Activated T-cell treated with anti-CD3 and anti-CD28 coated beads for 24 hours (primary cell): ENCODE data around the gene CAPN5.

ENCODE experiments used
- DNase-seq: peaks from one replicate; pipeline ENCODE4 v3.0.0-alpha.2; 2020; ENCODE audit warnings: low read depth

CAPN5 gene

DNA sequence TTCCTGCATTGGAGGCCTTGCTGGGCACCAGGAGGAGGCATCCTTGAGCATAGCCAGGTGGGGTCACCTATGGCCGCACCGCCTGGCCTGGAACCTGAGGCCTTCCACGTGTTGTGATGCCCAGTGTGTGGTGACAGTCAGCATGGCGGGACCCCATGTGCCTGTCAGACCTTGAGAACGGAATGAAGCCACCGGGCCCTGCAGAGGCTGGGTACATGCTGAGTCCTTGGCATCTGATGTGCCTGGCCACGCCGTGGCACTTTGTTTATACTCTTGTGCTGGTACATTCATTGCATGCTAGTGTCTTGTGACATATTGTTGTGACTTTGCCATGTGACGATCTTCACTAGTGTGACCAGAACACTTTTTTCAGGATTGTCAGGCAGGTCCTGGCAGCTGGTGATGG, 52.8 kb downstream of the CAPN5 start:
- DNase-seq, result no peak

DNA sequence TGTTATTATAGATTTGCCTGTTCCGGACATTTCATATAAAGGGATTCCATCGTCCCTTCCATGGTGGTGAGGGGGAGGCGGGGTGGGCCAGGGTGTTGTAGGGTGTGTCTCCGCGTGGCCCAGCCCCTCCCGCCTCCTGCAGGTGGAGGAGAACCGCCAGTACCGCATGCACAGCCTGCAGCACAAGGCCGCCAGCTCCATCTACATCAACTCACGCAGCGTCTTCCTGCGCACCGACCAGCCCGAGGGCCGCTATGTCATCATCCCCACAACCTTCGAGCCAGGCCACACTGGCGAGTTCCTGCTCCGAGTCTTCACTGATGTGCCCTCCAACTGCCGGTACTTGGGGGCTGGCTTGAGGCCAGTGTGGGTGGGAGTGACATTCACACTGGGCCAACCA, 53.8 kb downstream of the CAPN5 start:
- DNase-seq, result no peak

DNA sequence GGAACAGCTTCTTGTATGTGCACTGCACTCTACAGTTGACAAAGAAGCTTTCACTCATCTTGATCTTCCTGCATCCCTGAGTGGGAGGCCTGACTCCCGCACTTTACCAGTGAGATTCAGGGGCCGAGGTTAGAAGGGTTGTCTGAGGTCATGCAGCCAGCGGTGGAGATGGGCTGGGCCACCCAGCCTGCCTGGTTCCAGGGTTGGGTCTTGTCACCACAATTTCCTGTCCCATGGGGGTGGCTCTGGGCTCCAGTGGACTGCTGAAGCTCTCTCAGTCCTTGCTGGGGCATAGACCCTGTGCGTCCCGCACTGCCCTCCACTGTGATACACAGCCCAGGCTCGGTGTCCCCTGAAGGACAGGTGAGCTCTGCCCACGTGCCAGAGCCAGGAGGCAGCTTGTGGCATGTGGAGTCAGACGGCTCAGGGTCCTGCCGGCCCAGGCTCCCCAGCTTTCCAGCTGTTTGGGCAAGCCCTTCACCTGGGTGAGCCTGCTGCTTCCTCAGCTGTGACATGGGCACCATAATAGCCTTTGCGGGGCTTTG, 54.4 kb downstream of the CAPN5 start:
- DNase-seq, result no peak

DNA sequence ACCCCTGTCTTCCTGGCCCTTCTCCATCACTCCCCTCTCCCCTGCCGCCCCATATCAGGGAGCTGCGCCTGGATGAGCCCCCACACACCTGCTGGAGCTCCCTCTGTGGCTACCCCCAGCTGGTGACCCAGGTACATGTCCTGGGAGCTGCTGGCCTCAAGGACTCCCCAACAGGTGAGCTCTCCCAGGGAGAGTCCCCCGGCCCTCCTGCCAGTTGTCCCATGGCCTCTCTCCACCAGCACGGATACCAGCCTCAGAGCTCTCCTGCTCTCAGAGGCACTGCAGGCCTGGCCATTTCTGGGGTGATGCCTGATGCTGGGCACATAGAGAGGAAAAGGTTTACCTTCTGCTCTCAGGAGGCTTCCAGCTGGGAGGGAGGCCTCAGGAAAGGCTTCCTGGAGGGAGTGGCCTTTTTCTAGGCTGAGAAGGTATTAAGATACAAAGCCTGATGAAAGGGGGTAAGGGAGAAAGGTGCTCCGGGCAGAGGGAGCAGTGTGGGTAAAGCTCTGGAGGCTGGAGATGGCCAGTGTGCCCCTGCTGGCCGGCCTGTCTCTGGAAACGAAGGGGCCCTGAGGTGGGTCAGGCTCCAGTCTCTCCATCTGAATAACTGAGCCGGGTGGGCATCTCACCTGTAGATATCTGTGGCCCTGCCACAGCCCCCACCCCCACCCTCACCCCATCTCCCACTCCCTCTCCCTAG, 55.3 kb downstream of the CAPN5 start:
- no peak for DNase-seq

DNA sequence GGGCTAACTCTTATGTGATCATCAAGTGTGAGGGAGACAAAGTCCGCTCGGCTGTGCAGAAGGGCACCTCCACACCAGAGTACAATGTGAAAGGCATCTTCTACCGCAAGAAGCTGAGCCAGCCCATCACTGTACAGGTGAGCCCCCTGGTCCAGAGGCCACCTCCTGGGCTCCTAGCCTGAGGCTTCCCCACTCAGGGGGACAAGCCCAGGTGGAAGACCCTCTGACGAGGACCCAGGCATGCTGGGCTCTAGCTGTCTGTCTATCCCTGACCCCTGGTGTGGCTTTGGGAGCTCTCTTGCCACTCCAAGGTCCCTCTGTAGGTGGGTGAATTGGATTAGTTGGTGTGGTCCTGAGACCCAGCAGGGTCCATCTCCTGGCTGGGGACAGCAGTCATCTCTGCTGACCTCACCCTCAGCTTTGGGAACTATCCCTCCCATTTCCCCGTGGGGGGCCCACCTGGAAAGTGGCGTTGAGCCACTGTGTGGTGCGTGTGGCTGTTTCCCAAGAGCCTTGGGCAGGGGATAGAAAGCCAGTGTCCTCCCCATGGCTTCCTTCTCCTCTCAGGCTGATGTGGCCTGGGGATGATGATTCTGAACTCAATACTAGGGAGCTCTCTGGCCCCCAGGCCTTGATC, 55.9 kb downstream of the CAPN5 start:
- no peak for DNase-seq

DNA sequence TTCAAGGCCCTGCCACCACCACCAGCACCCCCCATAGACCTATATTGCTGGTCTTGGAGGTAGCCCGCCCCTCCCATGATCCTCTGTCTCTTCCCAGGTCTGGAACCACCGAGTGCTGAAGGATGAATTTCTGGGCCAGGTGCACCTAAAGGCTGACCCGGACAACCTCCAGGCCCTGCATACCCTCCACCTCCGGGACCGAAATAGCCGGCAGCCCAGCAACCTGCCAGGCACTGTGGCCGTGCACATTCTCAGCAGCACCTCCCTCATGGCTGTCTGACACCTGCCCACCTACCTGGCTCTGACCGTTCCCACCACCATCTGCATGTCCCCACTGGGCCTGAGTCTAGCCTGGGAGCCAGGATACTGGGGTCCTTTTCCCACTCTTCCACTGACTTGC, 56.8 kb downstream of the CAPN5 start:
- DNase-seq, result no peak

DNA sequence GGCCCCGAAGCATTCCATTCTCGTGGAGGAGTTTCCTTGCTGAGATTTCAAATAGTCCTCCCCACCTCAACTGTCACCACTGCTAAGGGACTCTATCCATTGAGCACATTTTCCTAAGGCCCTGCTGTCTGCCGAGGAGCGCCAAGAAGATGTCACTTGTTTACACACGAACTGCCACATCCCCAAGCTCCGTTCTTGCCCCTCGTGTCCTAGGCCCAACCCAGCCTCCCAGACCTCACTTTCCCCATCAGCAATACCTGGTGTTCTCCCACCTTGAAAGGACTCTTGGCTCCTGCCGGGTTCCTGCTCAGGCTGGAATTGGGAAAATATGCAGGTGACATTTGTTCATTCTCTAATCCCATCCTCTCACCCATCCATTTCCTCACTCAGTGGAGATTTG, 57.3 kb downstream of the CAPN5 start:
- DNase-seq, result no peak

DNA sequence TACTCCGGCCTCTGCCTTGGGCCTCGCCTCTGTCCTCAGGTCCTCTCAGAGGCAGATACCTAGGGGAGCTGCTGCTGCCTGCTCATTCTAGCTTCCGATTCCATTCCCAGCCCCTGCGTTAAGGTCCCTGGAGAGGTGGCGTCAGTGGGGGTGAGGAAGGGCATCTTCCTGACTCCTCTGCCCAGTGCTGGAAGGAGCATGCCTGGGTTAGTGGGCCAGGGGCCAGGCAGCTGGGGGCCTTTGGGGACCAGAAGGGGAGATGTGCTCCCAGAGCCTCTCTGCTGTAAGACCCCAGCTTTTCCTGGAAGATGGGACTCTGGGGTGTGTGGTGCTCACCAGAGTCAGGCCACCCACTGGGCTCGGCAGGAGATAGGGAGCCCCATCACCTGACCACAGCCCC, 57.7 kb downstream of the CAPN5 start:
- no peak for DNase-seq

DNA sequence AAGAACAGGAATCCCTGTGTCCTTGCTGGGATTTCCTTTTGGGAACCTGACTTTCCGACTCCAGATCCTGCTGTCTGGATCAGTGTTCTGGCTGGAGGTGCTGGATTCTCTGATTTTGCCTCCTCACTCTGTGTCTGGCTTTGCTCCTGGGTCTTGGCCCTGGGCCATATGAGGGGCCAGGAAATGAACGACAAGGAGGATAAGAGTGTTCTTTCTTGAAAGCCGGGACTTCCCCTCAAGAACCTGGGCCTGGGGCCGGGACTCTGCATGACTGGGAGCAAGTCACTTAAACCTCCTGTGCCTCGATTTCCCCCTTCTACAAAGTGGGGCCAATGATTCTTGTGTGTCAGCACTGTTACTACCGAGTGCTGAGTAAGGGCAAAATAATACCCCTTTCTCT, 58.4 kb downstream of the CAPN5 start:
- no peak for DNase-seq

DNA sequence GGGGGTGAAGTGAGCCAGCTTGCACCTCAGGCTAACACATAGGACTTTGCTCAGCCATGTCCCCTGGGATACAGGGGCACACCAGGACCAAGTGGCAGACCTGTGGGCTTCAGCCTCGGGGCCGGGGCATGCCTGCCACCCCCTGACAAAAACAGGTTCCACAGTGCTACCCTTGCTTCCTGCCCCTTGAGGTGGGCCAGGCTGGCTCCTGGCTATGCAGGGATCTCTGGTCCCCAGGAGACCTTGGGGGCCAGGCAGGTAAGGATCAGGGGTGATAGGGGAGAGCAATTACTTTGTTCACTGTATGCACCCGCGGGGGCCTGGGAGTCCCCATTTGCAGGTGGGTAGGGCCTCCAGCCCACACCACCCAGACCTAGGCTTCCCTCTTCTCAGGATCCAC, 58.9 kb downstream of the CAPN5 start:
- DNase-seq, result no peak

DNA sequence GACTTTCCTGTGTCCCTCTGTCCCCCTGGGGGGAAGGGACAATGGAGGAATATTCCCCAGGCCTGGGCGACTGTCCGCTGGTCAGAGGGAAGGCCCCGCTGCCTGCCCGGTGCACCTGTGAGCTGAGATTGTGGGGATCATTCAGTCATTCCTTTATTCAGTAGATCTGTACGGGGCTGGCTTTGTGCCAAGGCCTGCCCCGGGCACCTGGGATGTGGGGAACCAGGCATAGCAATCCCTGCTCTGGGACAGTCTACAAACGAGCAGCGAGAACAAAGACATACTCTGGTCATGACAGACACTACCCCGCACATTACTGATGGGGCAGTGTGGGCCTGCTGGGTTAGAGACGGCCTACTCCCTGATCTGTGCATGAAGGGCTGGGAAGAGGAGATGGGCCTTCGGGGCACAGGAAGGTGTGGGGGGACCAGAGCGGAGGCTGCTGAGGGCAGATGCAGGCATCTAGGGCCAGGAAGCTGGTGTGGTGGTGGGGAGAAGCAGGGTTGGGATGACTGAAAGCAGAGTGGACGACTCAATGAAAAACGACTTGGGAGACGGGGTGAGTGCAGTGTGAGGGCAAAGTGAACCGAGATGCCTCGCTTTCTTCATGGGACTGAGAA, 59.5 kb downstream of the CAPN5 start:
- no peak for DNase-seq

DNA sequence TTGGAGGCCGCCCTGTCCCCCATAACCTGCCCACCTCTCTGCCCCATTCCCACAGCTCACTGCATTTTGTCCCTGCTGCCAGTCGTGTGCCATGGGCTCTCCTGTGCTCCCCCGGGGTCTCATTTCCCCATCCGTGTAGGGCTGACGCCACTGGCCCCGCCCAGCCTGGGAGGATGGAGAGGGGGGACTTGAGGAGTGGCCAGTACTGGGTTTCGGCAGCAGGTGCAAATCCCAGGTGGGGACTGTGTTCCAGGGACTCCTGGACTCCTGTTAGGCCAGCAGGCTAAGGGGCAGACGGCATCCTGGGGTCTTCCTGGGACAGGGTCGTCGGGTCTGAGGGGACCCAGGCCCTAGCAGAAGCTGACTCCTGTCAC, 60.1 kb downstream of the CAPN5 start:
- DNase-seq, result no peak

DNA sequence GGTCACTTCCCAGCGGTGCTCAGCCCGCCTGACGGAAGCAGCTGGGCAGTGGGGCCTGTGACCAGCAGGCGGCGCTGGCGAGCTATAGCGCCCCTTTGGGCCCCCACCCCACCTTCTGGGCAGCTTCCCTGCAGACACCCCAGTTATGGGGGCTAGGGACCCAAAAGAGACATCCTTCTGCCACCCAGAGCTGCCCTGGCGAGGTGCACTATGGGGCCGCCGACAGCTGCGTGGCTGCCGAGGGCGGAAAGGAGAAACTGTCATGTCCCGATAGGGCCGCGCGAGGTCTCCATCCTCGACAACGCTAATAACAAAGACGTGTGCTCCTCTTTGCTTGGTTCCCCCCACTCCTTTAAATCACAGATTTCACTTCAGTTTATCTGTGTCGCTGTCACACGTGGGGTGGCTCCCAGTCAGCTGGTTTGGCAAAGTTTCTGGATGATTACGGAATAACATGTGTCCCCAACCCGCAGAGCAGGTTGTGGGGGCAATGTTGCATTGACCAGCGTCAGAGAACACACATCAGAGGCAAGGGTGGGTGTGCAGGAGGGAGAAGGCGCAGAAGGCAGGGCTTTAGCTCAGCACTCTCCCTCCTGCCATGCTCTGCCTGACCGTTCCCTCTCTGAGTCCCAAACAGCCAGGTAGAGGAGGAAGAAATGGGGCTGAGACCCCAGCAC, 60.6 kb downstream of the CAPN5 start:
- DNase-seq, result peak; percentile 40

DNA sequence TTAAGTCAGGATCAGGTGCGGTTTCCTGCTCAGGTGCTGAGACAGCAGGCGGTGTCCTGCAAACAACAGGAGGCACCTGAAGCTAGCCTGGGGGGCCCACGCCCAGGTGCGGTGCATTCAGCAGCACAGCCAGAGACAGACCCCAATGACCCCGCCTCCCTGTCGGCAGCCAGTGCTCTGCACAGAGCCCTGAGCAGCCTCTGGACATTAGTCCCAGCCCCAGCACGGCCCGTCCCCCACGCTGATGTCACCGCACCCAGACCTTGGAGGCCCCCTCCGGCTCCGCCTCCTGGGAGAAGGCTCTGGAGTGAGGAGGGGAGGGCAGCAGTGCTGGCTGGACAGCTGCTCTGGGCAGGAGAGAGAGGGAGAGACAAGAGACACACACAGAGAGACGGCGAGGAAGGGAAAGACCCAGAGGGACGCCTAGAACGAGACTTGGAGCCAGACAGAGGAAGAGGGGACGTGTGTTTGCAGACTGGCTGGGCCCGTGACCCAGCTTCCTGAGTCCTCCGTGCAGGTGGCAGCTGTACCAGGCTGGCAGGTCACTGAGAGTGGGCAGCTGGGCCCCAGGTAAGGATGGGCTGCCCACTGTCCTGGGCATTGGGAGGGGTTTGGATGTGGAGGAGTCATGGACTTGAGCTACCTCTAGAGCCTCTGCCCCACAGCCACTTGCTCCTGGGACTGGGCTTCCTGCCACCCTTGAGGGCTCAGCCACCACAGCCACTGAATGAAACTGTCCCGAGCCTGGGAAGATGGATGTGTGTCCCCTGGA, 61.3 kb downstream of the CAPN5 start, which contains the start of gene MYO7A:
Gene MYO7A, plus strand, starts transcription at position 327 of the 772 bp plus-strand sequence. CDS start 2,389 bp downstream, outside the sequence.
- DNase-seq, result no peak

DNA sequence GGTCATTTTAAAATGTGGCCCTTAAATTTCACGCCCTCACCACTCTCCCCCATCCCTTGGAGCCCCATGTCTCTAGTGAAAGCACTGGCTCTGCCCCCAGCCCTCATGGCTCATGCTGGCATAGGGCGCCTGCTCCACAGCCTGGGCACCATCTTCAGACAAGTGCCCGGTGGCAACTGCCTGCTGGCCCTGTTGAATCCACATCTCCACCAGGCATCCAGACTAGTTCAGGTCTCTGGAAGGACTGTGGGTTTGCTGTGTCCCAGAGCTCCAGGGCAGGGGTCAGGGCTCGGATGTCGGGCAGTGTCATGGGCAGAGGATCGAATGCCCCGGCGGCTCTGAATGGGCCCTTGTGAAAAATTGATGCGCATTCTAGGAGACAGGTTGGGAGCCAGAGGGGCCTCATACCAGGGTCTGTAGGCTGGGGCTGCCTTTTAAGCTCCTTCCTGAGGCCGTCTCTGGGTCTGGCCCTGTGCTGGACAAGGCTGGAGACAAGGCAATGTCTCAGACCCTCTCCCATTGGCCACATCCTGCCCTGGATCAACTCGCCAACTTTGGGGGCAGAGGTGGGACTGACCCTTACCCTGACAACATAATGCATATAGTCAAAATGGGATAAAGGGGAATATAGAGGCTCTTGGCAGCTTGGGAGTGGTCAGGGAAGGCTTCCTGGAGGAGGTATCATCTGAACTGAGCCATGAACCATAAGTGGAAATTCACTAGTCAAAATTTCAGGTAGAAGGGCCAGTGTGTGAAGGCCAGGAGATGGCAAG, 62.5 kb downstream of the CAPN5 start:
- DNase-seq, result no peak

DNA sequence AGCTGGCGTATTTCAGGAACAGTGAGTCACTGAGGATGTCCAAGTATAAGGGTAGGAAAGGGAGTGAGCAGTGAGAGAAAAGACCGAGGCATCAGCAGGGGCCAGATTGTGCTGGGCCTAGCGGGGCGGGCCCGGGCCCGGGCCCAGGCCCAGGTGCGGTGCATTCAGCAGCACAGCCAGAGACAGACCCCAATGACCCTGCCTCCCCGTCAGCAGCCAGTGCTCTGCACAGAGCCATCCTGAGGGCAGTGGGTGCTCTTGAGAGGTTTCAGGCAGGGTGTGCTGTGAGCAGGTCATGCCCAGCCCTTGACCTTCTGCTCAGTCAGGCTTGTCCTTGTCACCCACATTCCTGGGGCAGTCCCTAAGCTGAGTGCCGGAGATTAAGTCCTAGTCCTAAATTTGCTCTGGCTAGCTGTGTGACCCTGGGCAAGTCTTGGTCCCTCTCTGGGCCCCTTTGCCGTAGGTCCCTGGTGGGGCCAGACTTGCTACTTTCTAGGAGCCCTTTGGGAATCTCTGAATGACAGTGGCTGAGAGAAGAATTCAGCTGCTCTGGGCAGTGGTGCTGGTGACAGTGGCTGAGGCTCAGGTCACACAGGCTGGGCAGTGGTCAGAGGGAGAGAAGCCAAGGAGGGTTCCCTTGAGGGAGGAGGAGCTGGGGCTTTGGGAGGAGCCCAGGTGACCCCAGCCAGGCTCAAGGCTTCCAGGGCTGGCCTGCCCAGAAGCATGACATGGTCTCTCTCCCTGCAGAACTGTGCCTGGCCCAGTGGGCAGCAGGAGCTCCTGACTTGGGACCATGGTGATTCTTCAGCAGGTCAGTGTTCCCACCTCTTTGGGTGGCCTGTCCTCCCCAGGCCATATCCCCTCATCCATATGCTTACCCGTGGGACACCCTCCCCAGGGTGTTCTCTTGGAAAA, 63.3 kb downstream of the CAPN5 start:
- DNase-seq, result no peak

DNA sequence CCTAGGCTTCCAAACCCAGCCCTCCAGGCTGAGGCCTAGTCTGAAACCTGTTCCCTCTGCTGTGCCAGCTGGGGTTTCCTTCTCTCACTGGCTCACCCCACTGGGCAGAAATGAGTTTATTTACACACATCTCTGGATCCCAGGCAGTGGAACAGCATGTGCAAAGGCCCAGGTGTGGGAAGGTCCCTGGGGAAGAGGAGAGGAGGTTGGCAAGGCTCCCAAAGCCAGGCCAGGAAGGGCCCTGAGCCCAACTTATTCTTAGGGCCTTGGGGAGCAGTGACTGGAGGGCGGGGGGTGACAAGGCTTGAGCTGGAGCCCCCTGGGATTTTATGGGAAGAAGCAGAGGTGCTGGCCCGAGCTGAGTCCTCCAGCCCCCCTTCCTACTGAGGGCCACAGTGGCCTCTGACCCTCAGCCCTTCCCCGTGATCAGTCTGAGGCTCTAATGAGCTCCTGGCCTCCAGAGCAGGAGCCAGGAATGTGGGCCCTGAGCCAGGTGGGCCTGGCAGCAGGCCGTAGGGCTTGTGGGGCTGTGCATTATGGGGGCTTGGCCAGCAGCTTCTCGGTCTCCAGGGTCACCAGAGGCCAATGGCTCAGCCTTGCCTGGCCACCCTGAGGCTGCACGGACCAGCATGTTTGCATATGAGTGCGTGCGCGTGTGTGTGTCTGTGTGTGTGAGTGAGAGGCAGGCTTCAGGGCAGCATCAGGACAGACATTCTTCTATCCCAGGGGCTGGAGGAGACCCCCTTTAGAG, 64.2 kb downstream of the CAPN5 start:
- no peak for DNase-seq

DNA sequence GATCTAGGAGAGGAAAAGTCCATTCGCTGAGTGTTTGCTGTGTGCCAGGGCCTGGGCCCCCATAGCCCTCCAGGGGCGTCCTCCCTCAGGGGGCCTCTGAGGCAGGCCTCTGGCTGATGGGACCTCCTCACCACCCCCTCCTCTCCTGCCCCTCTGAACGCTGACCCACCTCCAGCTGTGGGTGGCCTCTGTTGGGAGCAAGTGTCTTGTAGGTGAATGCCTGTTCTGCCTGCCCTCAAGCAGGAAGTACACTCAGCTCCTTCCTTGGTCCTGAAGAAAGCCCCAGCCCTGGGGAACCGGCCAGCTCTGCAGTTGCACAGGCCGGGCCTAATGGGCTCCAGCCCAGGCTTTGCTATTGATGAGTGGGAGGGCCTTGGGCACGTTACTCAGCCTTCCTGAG, 64.8 kb downstream of the CAPN5 start:
- DNase-seq, result no peak

DNA sequence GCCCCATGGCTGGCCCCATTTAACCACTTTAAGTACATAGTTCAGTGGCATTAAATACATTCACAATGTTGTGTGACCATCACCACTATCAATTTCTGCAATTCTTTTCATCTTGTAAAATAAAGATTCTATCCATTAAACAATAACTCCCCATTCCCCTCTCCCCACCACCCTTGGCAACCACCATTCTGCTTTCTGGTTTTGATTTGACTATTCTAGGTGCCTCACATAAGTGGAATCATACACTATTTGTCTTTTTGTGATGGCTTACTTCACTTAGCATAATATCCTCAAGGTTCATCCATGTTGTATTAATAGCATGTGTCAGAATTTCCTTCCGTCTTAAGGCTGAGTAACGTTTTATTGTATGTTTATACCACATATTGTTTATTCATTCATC, 68.3 kb downstream of the CAPN5 start:
- no peak for DNase-seq
